Panc1 (cell line): ENCODE data around the gene FOXA3. TPM values are rescaled to one million over a fixed set of nuclear protein-coding genes. Genes with fewer than 3 reads are reported as not detected.

Experiments
- ATAC-seq: fragments of 200-7000 bp; cut with Tn5 transposase; 2 replicates; pipeline ENCODE4 v1.9.1; 2020; ENCODE audit warnings: mild to moderate bottlenecking, moderate library complexity
- BruUV-seq: library from RNA; stranded (reverse); fragments of 400-500 nt; replicated peaks from 2 replicates; lab custom pipeline; 2021; lab: Mats Ljungman, UMichigan
- CTCF ChIA-PET: fragments of 300-600 bp; sonication (Branson Sonifier 250); formaldehyde crosslinking; loops from one replicate; lab custom pipeline; 2022; ENCODE audit warnings: antibody characterized with exemption; lab: Charles Lee
- POLR2A ChIA-PET: fragments of 300-600 bp; sonication (Branson Sonifier 250); formaldehyde crosslinking; loops from one replicate; lab custom pipeline; 2022; ENCODE audit warnings: antibody characterized with exemption; lab: Charles Lee
- DNase-seq: peaks from one replicate; pipeline ENCODE4 v3.0.0-alpha.2; 2010; ENCODE audit warnings: low read depth, low spot score
- H3K27ac ChIP-seq: 2 replicates; pipeline ENCODE4 v1.5.1; 2011; ENCODE audit warnings: mild to moderate bottlenecking, low read length, inconsistent platforms
- H3K27me3 ChIP-seq: fragments of 200-500 bp; sonication (Bioruptor generic); 2 replicates; pipeline ENCODE4 v1.6.0; 2014; ENCODE audit warnings: low read length, inconsistent platforms; ENCODE audit not compliant: control insufficient read depth, insufficient read depth
- H3K36me3 ChIP-seq: fragments of 200-500 bp; sonication (Bioruptor generic); 2 replicates; pipeline ENCODE4 v1.5.1; 2014; ENCODE audit warnings: inconsistent platforms, mild to moderate bottlenecking, low read length, moderate library complexity; ENCODE audit not compliant: control insufficient read depth, insufficient read depth
- H3K4me1 ChIP-seq: 2 replicates; pipeline ENCODE4 v1.5.1; 2011; ENCODE audit warnings: inconsistent platforms, mild to moderate bottlenecking, low read length, moderate library complexity; ENCODE audit not compliant: control insufficient read depth, insufficient read depth
- H3K4me3 ChIP-seq, 2 experiments: 2 replicates each; pipeline ENCODE4 v1.5.1; 2011 to 2012; ENCODE audit warnings: low read depth in 2 of 2, low read length in 2 of 2, mild to moderate bottlenecking in 2 of 2, inconsistent platforms in 1 of 2, moderate library complexity in 1 of 2
- H3K9me3 ChIP-seq: fragments of 200-500 bp; sonication (Bioruptor generic); 2 replicates; pipeline ENCODE4 v1.5.1; 2014; ENCODE audit warnings: low read depth, mild to moderate bottlenecking, inconsistent platforms, low read length, moderate library complexity; ENCODE audit not compliant: control insufficient read depth, insufficient read depth
- CTCF ChIP-seq: fragments of 450-650 bp; IDR thresholded peaks from 2 replicates; pipeline ENCODE4 v1.5.1; 2017; ENCODE audit warnings: mild to moderate bottlenecking
- POLR2AphosphoS5 ChIP-seq: IDR thresholded peaks from 2 replicates; pipeline ENCODE4 v1.6.1; 2012; ENCODE audit warnings: mild to moderate bottlenecking, low read depth, low read length, moderate library complexity
- SIN3A ChIP-seq: IDR thresholded peaks from 2 replicates; pipeline ENCODE4 v1.6.1; 2012; ENCODE audit warnings: low read depth, mild to moderate bottlenecking, low read length, moderate library complexity, borderline replicate concordance; ENCODE audit not compliant: insufficient read depth
- TCF7L2 ChIP-seq: IDR thresholded peaks from 2 replicates; pipeline ENCODE4 v1.6.1; 2011; ENCODE audit warnings: mild to moderate bottlenecking, low read depth, low read length, inconsistent platforms
- in situ Hi-C: cut with HindIII; loops from 2 replicates; pipeline ENCODE4 v1.10.0; 2016; ENCODE audit warnings: low sequenced_read_pairs, low pct_unique_long_range_greater_than_20kb
- intact Hi-C: fragments of 100-400 bp; cut with micrococcal nuclease; formaldehyde crosslinking; loops from one replicate; pipeline ENCODE4 v1.10.0; 2022; ENCODE audit not compliant: unreplicated experiment
- total RNA-seq: library from RNA; stranded (reverse); gene quantifications from one replicate; pipeline ENCODE4 v1.2.1, GENCODE V29; 2021; ENCODE audit not compliant: unreplicated experiment
- TF ChIP-seq, protein P1 (sequence below), 2 experiments: IDR thresholded peaks; 2 replicates each; pipeline ENCODE4 v1.6.1; 2011 to 2012; ENCODE audit warnings: low read depth in 2 of 2, control low read depth in 1 of 2, low read length in 1 of 2, mild to moderate bottlenecking in 1 of 2, moderate library complexity in 1 of 2; ENCODE audit not compliant: insufficient read depth in 1 of 2

Gene FOXA3
- total RNA-seq, 1 experiment from 2014 or later: 0.26 TPM

DNA sequence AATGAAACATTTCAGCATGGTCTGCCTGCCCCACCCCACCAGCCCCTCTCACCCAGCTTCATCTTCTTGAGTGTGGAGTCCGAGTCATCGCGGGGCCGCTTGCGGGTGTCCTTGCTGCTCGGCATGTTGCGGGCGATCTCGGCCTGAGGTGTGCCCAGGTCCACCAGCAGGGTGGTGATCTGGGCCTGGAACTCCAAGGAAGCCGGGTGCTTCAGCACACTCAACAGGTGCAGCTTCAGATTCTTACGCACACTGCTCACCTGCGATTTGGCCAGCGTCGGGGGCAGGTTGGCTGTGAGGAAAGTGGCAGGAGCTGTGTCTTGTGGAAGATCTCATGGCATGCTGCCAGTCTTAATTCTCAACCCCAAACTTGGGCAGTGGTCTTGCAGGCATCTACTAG is 21.9 kb upstream of the FOXA3 start:
- BruUV-seq: no TSS peak
- Histone ChIP-seq H3K4me1 (no peaks in the 10 kb centered on the region), H3K4me3 (no peak overlapping the region), H3K9me3 (no peaks in the 10 kb centered on the region), H3K36me3 (peaks cover 9% of the 10 kb centered on the region), H3K27me3 (no peaks in the 10 kb centered on the region), H3K27ac (no peak overlapping the region)
- DNase-seq: no peak
- ChIA-PET CTCF (interaction anchor here (0.9 kb wide), 1 partner anchor 25 kb away, joined by 5 read pairs; no protein-coding TSS in a partner anchor), POLR2A (interaction anchor here (0.5 kb wide), 1 partner anchor 24 kb away, joined by 3 read pairs; no protein-coding TSS in a partner anchor)
- intact Hi-C loops: no loop called here
- in situ Hi-C loops: no loop called here
- no peak for ATAC-seq
- TF ChIP-seq SIN3A: no peak
- no peak for TF ChIP-seq POLR2AphosphoS5
- TF ChIP-seq, protein P1, sequence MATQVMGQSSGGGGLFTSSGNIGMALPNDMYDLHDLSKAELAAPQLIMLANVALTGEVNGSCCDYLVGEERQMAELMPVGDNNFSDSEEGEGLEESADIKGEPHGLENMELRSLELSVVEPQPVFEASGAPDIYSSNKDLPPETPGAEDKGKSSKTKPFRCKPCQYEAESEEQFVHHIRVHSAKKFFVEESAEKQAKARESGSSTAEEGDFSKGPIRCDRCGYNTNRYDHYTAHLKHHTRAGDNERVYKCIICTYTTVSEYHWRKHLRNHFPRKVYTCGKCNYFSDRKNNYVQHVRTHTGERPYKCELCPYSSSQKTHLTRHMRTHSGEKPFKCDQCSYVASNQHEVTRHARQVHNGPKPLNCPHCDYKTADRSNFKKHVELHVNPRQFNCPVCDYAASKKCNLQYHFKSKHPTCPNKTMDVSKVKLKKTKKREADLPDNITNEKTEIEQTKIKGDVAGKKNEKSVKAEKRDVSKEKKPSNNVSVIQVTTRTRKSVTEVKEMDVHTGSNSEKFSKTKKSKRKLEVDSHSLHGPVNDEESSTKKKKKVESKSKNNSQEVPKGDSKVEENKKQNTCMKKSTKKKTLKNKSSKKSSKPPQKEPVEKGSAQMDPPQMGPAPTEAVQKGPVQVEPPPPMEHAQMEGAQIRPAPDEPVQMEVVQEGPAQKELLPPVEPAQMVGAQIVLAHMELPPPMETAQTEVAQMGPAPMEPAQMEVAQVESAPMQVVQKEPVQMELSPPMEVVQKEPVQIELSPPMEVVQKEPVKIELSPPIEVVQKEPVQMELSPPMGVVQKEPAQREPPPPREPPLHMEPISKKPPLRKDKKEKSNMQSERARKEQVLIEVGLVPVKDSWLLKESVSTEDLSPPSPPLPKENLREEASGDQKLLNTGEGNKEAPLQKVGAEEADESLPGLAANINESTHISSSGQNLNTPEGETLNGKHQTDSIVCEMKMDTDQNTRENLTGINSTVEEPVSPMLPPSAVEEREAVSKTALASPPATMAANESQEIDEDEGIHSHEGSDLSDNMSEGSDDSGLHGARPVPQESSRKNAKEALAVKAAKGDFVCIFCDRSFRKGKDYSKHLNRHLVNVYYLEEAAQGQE (IDR thresholded peaks at IDR 0.05; ENCODE audit: insufficient read depth in 1 of 2, low read depth in 2 of 2, low read length in 1 of 2): no peak
- no peak for TF ChIP-seq TCF7L2
- TF ChIP-seq CTCF: no peak

DNA sequence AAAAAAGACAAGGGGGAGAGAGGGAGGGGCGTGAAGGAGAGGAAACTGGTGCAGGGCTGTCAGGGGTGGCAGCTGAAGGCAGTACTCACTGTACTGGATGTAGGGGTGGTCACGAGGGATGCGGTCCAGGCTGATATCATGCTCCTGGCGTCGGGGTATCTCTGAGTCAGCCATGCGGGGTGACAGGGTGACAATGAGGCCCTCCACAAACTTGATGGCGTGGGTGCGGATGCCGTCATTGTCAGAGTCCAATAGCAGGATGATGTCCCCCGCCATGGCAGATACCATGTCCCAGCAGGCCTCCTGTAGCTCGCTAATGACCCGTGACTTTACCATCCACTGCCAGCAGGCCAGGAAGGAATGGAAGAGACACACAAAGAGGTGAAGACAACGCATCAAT is 16.5 kb upstream of the FOXA3 start:
- ATAC-seq: no peak
- no TSS peak for BruUV-seq
- no peak for DNase-seq
- H3K4me3 ChIP-seq: no peak overlapping the region
- H3K4me1 ChIP-seq: no peaks in the 10 kb centered on the region
- no peaks in the 10 kb centered on the region for H3K9me3 ChIP-seq
- intact Hi-C loops (no loop called here), in situ Hi-C loops (no loop called here)
- ChIA-PET POLR2A (no interaction called here), CTCF (no interaction called here)
- H3K27me3 ChIP-seq: no peaks in the 10 kb centered on the region
- H3K36me3 ChIP-seq: peaks cover 16% of the 10 kb centered on the region
- H3K27ac ChIP-seq: no peak overlapping the region
- TF ChIP-seq TCF7L2 (no peak), POLR2AphosphoS5 (no peak), CTCF (no peak), SIN3A (no peak)
- TF ChIP-seq, protein P1 (IDR thresholded peaks at IDR 0.05; ENCODE audit: insufficient read depth in 1 of 2, low read depth in 2 of 2, low read length in 1 of 2): no peak
